HFF-Myc (cell line): ENCODE data around the gene EHF.

Experiments
- DNase-seq: peaks from one replicate; pipeline ENCODE4 v3.0.0-alpha.2; 2011; ENCODE audit warnings: low read depth; ENCODE audit errors: extremely low read depth
- H3K4me3 ChIP-seq: replicated peaks from 2 replicates; pipeline ENCODE4 v1.5.1; 2011; ENCODE audit warnings: low read depth, mild to moderate bottlenecking, control low read depth, low read length
- TF ChIP-seq, protein P1 (sequence below): IDR thresholded peaks from 2 replicates; pipeline ENCODE4 v1.5.1; 2012; ENCODE audit warnings: mild to moderate bottlenecking, low read depth, low read length, control low read depth; ENCODE audit errors: missing control alignments

The EHF gene

DNA sequence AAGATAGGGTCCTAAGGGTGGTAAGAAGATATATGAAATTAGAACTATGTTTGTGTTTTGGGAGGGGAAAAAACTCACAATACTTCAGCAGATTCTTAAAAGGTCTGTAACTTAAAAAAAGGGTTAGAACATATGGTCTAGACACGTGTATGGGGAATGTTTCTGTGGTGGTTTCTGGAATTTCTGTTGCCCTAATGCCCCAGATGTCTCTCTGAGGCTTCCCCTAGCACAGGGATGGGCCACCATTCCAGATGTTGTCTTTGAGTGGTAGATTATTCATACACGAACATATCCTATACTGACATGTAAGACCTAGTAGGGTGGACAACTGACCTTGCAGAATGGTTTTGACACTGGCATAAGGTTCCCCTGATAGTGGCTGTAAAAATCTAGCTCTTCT is 26.2 kb downstream of the EHF start:
- DNase-seq: peak; percentile 82
- no peak overlapping the region for H3K4me3 ChIP-seq
- TF ChIP-seq, protein P1, sequence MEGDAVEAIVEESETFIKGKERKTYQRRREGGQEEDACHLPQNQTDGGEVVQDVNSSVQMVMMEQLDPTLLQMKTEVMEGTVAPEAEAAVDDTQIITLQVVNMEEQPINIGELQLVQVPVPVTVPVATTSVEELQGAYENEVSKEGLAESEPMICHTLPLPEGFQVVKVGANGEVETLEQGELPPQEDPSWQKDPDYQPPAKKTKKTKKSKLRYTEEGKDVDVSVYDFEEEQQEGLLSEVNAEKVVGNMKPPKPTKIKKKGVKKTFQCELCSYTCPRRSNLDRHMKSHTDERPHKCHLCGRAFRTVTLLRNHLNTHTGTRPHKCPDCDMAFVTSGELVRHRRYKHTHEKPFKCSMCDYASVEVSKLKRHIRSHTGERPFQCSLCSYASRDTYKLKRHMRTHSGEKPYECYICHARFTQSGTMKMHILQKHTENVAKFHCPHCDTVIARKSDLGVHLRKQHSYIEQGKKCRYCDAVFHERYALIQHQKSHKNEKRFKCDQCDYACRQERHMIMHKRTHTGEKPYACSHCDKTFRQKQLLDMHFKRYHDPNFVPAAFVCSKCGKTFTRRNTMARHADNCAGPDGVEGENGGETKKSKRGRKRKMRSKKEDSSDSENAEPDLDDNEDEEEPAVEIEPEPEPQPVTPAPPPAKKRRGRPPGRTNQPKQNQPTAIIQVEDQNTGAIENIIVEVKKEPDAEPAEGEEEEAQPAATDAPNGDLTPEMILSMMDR: no peak

DNA sequence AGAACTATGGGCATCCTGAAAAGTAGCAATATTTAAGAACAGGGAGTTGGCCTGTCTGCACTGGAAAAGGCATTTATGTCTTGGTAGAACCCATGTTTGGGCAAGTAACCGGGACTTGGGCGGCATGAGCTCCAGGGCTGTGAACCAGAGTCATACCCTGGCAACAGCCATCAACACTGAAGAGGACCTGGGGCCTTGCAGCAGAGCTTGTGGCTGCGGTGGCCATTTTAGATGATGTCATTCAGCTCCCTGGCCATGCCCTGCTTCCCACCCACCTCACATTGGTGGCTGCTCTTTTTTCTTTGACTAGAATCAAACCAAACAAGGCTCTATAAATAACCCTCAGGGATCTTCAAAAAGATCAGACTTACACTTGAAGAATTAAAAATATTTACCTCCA is 26.6 kb downstream of the EHF start:
- TF ChIP-seq, protein P1: no peak
- no peak overlapping the region for H3K4me3 ChIP-seq
- DNase-seq: no peak

DNA sequence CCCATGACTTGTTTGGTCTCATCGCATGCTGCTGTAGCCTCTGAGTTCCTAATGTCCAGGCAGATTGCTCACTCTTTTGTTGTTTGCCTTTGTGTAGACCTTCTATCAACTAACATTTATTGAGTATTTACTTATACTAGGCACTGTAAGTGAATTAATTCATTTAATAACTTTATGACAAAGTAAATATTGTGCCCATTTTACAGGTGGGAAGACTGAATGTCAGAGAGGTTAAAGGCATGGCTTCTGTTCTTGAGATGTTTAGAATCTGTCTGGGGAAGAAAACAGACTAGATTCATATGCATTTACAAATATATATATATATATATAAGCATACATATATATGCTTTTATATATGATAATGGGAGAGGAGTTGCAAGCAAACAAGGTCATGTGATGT is 27.1 kb downstream of the EHF start:
- DNase-seq: no peak
- no peak overlapping the region for H3K4me3 ChIP-seq
- TF ChIP-seq, protein P1: no peak

DNA sequence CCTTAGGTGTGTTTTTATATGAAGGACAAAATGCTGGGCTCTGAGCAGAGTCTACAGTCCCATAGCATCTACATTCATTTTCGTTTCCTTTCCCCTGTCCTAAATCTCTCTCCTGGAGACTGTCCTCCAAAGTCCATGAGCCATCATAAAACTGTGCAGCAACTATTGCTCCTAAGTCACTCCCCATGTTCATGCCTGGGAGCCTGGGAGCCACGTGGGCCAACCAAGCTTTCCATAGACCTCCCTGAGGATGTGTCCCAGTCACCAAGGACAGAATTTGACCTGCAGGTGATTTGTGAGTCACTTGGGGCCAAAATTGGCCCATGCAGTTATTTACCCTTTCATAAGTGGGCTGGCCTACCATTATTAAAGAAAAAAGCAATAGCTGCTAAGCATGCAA is 28.7 kb downstream of the EHF start:
- no peak overlapping the region for H3K4me3 ChIP-seq
- DNase-seq: no peak
- TF ChIP-seq, protein P1: no peak

DNA sequence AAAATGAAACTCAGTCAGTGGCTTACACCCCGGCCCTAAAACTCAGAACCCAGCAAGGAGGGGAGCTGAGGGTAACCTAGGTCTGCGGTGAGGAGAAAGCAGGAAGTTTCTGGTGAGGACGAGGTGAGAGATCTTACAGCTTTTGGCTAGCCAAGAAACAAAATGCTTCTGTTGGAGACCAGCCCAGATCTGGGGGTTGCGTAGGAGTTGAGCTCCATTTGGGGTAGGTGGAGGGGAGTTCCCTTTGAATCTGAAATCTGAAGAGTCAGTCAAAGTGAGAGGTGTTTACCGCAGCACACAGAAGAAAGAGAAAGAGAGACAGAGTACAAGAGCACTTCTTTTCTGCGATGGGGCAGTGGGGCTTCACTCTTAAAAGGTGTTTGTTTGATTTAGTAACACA is 29.6 kb downstream of the EHF start:
- H3K4me3 ChIP-seq: no peak overlapping the region
- DNase-seq: no peak
- TF ChIP-seq, protein P1: no peak

DNA sequence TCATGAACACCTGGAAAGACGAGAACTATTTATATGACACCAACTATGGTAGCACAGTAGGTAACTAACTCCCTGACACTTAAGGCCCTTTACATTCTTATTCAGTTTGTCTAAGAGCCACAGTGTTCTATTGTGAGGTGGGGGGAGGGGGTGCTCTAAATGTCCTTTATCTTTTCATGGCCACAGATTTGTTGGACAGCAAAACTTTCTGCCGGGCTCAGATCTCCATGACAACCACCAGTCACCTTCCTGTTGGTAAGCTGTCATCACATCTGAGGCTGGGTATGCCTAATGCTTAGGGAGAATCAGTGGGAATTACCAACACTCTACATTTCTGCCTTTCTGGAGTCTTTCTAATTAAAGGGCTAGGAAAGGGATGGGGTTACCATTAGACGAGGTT is 30.7 kb downstream of the EHF start:
- DNase-seq: no peak
- H3K4me3 ChIP-seq: no peak overlapping the region
- TF ChIP-seq, protein P1: no peak

DNA sequence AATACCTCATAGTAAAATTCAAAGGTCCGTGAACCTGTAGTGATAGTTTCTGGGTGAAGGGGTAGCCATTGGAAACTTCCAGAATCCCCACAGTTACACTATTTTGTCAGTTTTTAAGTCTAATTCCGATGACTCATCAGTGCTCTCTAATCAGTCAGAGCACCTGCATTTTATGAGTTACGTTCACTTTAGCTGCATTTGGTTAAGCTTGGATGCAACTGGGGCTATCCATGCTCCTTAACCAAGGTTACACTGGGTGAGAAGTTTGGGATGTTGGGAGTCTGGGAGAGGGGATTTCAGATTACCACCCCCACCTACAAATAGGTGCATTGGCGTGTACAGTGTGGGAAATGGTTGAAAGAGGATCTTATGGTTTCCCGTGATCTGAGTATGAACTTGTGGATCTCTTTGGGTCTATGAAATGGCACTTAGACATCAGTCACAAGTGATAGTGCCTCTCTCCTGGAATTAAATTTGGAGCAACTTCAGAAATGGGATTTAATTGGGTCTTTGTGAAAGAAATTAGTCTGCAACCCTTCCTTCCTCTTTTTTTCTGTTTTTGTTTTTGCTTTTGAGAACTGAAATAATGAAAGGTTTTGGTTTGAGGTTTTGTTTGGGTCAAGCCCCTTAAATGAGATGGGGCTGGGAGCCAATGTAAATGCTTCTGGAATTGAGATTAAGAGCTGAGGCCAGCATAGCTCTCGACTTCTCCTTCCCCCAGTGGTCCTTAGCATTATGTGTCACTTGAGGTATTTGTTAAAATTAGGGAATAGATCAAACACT is 31.5 kb downstream of the EHF start:
- no peak for DNase-seq
- no peak overlapping the region for H3K4me3 ChIP-seq
- TF ChIP-seq, protein P1: no peak
